Measurements from ENCODE around the gene ACACB.

ACACB gene

DNA sequence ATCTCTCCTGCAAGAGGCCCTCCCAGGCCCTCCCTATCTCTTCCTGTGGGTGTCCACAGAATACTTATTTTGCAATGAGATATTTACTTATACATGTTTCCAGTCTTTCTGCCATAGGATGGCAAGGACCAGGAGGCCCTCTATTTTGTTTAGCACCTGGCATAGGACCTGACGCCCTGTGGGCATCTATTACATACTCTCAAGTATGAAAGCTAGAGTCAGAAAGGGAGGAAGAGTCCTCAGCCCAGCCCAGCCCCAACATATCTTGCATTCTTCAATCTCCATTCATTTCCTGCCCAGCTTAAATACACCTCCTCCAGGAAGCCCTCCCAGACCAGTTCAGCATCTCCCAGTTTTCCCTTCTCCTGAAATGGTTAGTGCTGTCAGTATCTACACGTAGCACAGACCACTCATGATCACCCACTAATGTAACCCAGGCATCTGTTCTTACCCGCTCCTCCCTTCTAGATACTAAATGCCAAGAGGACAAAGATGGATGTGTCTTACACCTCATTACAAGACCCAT, 185.3 kb downstream of the ACACB start:
- no peak for DNase-seq (ENCODE audit: low read depth in 2 of 2)

DNA sequence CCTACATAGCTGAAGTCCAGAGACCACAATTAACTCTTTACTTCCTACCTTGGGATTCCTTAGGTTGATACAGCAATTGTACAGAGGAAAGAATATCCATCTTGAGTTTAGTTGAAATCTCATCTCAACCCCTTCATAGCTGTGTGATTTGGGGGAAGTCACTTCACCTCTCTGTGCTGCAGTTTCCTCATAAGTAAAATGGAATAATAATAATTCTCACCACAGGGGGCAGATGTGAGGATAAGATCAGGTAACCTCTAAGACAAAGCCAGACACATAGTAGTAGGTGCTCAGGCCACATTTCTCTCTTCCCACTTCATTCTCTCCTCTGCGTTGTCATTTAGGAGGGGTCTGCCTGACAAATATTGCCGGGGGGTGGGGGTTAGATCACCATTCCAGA, 186.0 kb downstream of the ACACB start:
- DNase-seq (ENCODE audit: low read depth in 2 of 2), result no peak

DNA sequence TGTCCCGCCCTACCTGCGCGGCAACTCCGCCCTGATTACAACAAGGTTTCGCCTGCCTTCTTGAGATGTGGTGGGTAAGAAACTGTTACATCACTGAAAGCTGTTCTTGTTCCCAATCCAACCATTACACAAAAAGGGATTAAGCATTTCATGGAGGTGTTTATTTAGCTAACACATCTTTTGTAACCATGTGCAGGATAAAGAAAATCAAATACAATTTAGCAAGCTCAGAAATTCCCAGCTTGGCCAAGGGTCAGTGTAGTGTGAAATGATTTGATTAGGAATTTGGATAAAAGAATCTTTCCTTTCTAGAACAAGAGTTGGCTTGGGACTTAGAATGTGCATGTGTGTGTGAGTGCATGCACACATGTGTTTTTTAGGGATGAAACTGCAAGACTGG, 186.4 kb downstream of the ACACB start:
- no peak for DNase-seq (ENCODE audit: low read depth in 2 of 2)

DNA sequence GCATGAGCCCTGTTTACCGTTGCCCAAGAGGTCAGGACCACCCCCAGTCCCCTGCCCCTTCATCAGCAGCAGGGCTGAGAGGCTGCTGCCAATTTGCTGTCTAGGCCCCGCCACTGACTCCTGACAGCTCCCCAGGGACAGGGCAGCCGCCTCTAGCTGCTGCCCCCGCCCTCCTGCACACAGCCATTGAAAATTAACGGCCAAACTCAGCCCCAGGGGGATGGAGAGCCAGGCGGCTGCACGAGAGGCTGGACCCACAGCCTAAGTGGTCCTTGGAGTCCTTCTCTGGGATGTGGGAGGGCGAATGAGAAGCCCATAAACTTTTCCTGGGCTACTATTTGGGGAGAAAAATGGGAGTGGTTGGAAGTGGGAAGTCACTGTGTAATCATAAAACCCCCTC, 188.1 kb downstream of the ACACB start:
- no peak for DNase-seq (ENCODE audit: low read depth in 2 of 2)

DNA sequence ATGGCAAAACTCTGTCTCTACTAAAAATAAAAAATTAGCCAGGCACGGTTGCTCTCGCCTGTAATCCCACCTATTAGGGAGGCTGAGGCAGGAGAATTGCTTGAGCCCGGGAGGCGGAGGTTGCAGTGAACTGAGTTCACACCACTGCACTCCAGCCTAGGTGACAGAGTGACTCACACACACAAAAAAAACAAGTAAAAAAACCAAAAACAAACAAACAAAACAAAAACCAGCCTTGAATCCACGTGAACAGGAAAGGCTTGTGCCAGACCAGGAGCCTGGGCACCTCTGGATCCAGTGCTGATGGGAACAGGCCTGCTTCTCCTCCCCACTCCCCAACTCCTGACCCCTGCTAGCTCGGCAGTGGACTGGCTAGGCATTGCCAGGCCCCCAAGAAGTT, 189.2 kb downstream of the ACACB start:
- no peak for DNase-seq (ENCODE audit: low read depth in 2 of 2)

DNA sequence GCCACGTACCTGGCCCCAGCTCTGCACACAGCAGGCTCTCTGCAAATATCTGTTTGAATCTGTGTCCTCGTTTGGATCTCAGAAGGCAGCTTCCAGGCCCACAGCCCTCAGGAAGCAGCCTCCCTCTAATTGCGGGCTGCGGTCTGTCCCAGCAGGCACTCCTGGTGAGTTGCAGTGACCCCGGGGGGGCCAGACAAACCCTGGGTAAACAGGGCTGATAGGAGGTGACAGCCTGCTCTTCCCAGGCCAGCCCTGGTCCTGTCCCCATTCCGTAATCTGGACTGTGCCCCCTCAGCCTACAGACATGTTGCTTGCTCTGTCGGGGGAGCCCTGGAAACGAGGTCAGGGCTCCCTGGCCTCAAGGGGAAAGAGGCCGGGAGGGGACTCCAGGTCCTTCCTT, 190.7 kb downstream of the ACACB start:
- DNase-seq (ENCODE audit: low read depth in 2 of 2), result no peak

DNA sequence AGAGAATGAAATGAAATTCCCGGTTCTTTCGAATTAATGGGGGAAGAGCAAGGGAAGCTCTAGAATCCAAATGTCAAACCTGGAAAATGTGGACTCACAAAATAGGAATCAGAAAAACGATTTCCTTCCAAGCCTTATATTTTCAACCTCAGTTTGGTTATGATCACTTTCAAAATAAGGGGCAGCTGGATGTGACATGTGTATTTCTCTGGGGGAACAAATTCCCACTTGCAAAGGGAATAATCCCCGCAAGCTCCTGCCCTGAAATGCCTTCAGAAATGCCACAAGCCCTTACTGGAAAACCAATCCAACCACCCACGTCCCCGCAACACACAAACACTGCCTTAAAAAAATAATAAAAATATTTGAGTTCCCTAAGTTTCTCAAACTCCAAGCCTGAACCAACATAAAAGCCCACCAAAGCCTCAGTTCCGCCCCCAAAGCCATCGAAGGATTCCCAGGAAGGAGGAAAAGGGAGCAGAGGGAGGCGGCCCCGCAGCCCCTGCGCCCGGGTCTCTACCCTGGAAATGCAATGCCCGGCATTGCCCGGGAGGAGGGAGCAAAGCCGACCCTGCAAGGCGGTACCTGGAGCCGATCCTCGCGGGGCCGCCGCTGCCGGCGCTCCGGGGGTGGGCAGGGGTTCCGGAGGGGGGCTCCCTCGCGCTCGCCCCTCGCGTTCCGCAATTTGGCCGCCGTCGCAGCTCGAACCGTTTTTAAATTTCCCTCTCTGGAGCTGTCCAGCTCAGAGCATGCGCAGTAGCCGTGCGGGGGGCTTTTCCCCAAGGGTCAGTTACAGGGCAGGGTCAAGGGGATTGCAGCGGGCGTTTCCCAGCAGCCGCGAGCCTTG, 192.4 kb downstream of the ACACB start, which contains the start of gene FOXN4:
Gene FOXN4 (minus strand): TSS at position 751 of the 847 bp plus-strand sequence. CDS start 963 bp downstream, outside the sequence.
- no peak for DNase-seq (ENCODE audit: low read depth in 2 of 2)

DNA sequence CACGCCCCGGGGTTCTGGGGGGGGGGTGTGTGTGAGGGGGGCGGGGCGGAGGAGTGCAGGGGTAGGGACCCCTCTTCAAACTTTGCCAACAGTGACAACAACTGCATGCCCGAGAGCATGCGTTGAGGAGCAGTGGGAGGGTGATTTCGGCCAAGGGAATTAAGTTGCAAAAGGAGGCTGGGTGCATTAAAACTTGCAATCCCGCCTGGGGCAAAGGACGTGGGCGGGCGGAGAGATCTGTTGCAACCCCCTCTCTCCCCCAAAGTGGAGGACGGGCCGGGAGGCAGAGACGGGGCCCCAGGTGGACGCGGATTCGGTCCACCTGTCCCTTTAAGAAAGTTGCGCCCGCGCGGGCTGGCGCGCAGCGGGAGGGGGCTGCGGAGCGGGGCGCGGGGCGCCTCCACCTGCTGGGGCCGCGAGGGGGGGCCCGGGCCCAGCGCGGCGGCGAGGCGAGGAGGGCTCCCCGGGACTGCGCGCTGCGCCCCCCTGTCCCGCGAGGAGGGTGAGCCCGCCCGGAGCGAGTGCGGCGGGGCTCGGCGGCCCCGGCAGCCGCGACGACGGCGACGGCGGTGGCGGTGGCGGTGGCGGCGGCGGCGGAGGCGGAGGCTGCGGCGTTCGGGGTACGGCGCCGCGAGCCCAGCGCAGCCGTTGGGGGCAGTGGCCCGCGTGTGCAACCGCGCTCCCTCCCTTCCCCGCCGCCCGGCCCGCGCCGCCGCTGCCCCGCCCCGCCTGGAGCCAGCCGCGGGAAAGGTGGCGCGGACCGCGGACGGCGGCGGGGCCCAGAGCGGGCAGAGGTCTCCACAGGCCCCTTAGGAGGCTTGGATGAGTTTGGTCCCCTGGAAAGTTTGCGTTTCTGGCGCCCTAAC, 193.2 kb downstream of the ACACB start:
- no peak for DNase-seq (ENCODE audit: low read depth in 2 of 2)

DNA sequence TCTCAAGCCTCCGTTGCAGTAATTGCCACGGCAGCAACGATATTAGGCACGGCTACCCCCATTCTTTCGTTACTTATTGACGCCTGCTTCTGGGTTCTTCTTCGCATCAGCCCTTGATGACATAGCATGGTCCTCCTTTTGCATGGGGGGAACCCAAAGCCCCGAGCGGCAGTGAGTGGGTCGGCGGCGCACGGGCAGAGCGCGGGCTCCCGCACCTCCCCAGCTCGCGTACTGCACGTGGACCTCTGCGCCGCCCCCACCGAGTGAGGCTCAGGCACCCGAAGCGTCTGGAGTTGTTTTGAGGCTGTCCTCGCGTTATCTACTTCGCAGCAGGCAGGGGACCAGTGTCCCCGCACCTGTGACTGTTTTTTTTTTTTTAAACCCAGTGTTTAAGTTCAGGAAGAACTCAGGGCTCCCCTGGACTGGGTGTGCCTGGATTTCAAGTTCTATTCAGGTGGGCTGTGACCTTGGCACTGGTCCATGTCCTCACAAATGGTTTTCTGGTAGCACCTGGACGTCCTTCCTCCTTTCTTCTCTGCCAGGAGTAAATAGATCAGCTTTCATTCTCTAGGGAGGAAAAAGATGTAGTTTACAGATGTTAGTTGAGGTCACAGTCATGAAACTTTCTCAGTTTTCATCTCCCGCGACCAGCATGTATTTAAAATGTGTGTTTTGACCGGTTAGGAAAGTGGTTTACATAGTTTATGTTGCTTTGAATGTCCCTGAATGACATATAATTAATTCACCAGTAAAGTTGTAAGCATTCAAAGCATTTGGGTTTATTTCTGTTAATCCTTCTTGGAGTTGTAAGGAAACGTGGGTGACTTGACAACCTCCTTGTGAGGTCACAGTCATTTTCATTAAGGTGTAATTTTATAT, 194.1 kb downstream of the ACACB start:
- no peak for DNase-seq (ENCODE audit: low read depth in 2 of 2)

Measured in fibroblast of skin of left biceps (primary cell).